Testis (tissue), 3 donors: ENCODE results near the gene SOX6. TPM values are rescaled to one million over a fixed set of nuclear protein-coding genes. Genes with fewer than 3 reads are reported as not detected.

Experiments used
- DNase-seq: peaks from one replicate; pipeline ENCODE4 v3.0.0-alpha.2; 2019
- H3K27ac ChIP-seq, 2 donors: fragments of 200-600 bp; sonication (generic); one replicate each; pipeline ENCODE4 v1.5.1; 2019
- H3K27me3 ChIP-seq: fragments of 200-600 bp; sonication (generic); one replicate; pipeline ENCODE4 v1.5.1; 2019
- H3K36me3 ChIP-seq: fragments of 200-600 bp; sonication (generic); one replicate; pipeline ENCODE4 v1.5.1; 2017; ENCODE audit warnings: low read depth; ENCODE audit errors: missing control alignments
- H3K4me1 ChIP-seq: fragments of 200-600 bp; sonication (generic); one replicate; pipeline ENCODE4 v1.5.1; 2019
- H3K4me3 ChIP-seq, 2 donors: fragments of 200-600 bp; sonication (generic); one replicate each; pipeline ENCODE4 v1.5.1; 2017 to 2019
- H3K9me3 ChIP-seq: fragments of 200-600 bp; sonication (generic); one replicate; pipeline ENCODE4 v1.5.1; 2017
- POLR2A ChIP-seq: fragments of 450-650 bp; IDR thresholded peaks from one replicate; pipeline ENCODE4 v1.6.1; 2017; ENCODE audit warnings: antibody characterized with exemption, mild to moderate bottlenecking, moderate library complexity
- WGBS, 2 donors: methylation state at CpG; one replicate each; pipeline ENCODE4 v1.1.5; 2018; 5-methylcytosine and 5-hydroxymethylcytosine counted together
- intact Hi-C: fragments of 100-400 bp; cut with DNase I; formaldehyde crosslinking; loops from one replicate; pipeline ENCODE4 v1.15.1; 2023; ENCODE audit warnings: low total_unique reads
- polyA plus RNA-seq: library from polyadenylated mRNA; stranded (reverse); fragments of 350-450 nt; fragmentation: Illumina TruSeq; extraction: RNeasy Lipid Tissue Mini Kit (QIAGEN cat#74804); gene quantifications from one replicate; pipeline ENCODE4 v1.2.3, GENCODE V29; 2014; ENCODE audit warnings: low read depth, low replicate concordance; ENCODE audit not compliant: insufficient read depth
- total RNA-seq, 2 donors: library from RNA; depleted of rRNA; stranded (reverse); fragments of >200 nt; gene quantifications; one replicate each; pipeline ENCODE4 v1.2.3, GENCODE V29; 2016
- TF ChIP-seq, protein P1 (sequence below), 3 experiments: fragments of 450-650 bp in 2 of 3; fragments of 200-600 bp in 1 of 3; sonication (generic) in 1 of 3; IDR thresholded peaks; one replicate each; pipeline ENCODE4 v1.5.1; 2016 to 2019; ENCODE audit warnings: antibody characterized with exemption in 3 of 3, mild to moderate bottlenecking in 2 of 3, moderate library complexity in 1 of 3

SOX6 gene
- total and polyA plus RNA-seq, 3 donors from 2014 or later, result 39.6 to 74.0 (median 52.3) TPM

DNA sequence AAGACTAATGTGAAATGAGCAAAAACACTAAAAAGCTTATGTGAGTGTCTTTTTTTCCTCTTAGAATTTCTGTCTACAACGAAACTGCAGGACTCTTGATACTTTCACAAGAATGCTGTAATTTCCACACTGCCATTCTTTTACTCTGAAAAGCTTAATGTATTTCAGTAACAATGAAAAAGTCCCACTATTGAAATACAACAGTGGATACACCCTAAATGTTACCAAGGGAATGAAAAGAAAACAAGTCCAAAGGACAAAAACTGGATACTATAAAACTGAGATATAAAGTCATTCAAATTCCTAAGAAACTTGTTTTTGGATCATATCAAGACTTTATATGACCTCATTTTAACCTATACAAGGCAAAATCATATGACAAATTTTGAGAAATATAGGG is 77.4 kb downstream of the SOX6 start:
- Histone ChIP-seq H3K36me3 (no peaks in the 10 kb centered on the region), H3K9me3 (no peaks in the 10 kb centered on the region), H3K4me1 (no peaks in the 10 kb centered on the region), H3K4me3 (no peak overlapping the region), H3K27ac (no peak overlapping the region), H3K27me3 (no peaks in the 10 kb centered on the region)
- intact Hi-C loops, result no loop called here
- no peak for DNase-seq
- 55 to 58% methylated on average over 1 of the region's 1 CpG for WGBS, 2 donors
- TF ChIP-seq POLR2A, result no peak
- TF ChIP-seq, protein P1, sequence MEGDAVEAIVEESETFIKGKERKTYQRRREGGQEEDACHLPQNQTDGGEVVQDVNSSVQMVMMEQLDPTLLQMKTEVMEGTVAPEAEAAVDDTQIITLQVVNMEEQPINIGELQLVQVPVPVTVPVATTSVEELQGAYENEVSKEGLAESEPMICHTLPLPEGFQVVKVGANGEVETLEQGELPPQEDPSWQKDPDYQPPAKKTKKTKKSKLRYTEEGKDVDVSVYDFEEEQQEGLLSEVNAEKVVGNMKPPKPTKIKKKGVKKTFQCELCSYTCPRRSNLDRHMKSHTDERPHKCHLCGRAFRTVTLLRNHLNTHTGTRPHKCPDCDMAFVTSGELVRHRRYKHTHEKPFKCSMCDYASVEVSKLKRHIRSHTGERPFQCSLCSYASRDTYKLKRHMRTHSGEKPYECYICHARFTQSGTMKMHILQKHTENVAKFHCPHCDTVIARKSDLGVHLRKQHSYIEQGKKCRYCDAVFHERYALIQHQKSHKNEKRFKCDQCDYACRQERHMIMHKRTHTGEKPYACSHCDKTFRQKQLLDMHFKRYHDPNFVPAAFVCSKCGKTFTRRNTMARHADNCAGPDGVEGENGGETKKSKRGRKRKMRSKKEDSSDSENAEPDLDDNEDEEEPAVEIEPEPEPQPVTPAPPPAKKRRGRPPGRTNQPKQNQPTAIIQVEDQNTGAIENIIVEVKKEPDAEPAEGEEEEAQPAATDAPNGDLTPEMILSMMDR (IDR thresholded peaks at IDR 0.05), result no peak

DNA sequence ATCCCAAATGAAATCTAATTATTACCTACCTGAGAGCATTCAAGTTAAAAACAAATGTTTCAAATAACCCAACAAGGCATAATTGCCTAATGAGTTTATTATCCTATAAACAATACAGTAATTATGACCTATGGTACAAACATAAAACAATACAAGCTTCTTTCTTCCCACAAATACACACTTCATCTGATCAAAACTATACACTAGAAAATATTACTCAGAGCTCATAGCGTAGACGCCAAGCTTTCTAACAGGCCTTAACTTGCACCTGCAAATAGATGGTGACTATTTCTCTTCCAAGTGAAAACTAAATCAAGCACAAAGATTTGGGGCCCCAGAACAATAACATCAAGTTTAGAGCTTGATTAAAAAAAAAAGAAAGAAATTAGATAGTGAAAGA is 78.1 kb downstream of the SOX6 start:
- Histone ChIP-seq H3K27ac (no peak overlapping the region), H3K9me3 (no peaks in the 10 kb centered on the region)
- intact Hi-C loops, result no loop called here

DNA sequence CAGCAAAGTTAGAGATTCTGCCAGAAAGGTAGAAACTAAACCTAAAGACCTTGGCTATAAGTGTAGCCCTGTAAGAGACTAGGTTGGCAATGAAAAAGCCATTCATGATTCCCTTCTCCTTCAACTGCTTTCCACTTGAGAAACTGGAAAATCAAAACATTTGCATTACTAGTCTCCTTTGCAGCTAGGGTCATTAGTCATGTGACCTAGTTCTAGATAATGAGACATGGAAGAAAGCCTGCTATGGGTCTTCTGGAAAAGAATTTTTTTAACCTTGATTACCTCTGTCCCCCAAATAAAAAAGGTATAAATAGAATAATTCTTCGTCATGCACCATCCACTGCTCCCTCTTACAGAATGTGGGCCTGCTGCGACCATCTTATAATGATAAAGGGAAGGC is 80.1 kb downstream of the SOX6 start:
- intact Hi-C loops, result no loop called here
- TF ChIP-seq POLR2A, result no peak
- TF ChIP-seq, protein P1 (IDR thresholded peaks at IDR 0.05), result no peak
- H3K27me3 ChIP-seq, result no peaks in the 10 kb centered on the region
- no peaks in the 10 kb centered on the region for H3K4me1 ChIP-seq
- no peak overlapping the region for H3K4me3 ChIP-seq
- WGBS, 2 donors, result 78 to 94% methylated on average over 2 of the region's 2 CpGs
- H3K9me3 ChIP-seq, result no peaks in the 10 kb centered on the region
- DNase-seq, result no peak
- no peaks in the 10 kb centered on the region for H3K36me3 ChIP-seq
- no peak overlapping the region for H3K27ac ChIP-seq

More for the DNA sequence above, 78.1 kb downstream of the SOX6 start:
- DNase-seq, result no peak
- WGBS, 2 donors, result 96 to 97% methylated on average over 2 of the region's 2 CpGs
- no peak overlapping the region for H3K4me3 ChIP-seq
- no peaks in the 10 kb centered on the region for H3K27me3 ChIP-seq
- TF ChIP-seq, protein P1 (IDR thresholded peaks at IDR 0.05), result no peak
- no peak for TF ChIP-seq POLR2A
- H3K36me3 ChIP-seq, result no peaks in the 10 kb centered on the region
- H3K4me1 ChIP-seq, result no peaks in the 10 kb centered on the region

DNA sequence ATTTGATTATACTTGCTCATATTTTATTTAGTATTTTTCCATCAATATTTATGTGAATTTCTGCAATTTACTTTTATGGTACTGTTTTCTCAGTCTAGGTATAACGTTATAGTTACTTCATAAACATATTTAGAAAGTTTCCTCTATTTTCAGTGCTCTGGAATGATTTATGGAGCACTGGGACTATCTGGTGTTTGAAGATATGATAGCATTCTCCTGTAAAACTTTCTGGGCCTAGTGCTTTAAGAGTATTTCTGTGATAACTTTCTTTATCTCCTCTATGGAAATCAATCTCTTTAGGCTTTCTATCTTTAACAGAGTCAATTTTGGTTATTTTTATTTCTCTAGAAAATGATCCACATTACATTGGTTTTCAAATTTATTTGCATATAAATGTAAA is 85.1 kb downstream of the SOX6 start:
- TF ChIP-seq, protein P1 (IDR thresholded peaks at IDR 0.05), result no peak
- TF ChIP-seq POLR2A, result no peak
- Histone ChIP-seq H3K36me3 (no peaks in the 10 kb centered on the region), H3K27me3 (no peaks in the 10 kb centered on the region), H3K9me3 (no peaks in the 10 kb centered on the region), H3K4me3 (no peak overlapping the region), H3K4me1 (no peaks in the 10 kb centered on the region), H3K27ac (no peak overlapping the region)
- DNase-seq, result no peak
- 69 to 78% methylated on average over 1 of the region's 1 CpG for WGBS, 2 donors
- intact Hi-C loops, result no loop called here

DNA sequence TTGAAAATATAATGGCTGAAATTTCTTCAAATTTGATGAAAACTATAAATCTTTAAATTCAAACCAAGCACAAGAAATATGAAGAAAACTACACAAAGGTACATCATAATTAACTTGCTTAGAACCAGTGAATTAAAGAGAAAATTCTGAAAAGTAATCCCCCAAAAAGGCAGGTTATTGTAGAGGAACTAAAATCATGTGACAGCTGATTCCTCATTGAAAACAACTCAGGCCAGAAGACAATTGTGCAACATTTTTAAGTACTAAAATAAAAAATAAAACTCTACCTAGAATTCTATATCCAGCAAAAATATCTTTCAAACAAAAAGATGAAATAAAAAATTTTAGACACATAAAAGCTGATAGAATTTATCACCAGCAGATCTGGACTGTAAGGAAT is 90.3 kb downstream of the SOX6 start:
- no peak for DNase-seq
- Histone ChIP-seq H3K27ac (no peak overlapping the region), H3K36me3 (no peaks in the 10 kb centered on the region), H3K4me3 (no peak overlapping the region), H3K27me3 (no peaks in the 10 kb centered on the region), H3K4me1 (no peaks in the 10 kb centered on the region), H3K9me3 (no peaks in the 10 kb centered on the region)
- TF ChIP-seq, protein P1 (IDR thresholded peaks at IDR 0.05), result no peak
- no peak for TF ChIP-seq POLR2A
- intact Hi-C loops, result no loop called here
